Progenitor cell of endocrine pancreas (in vitro differentiated cells): ENCODE data around the gene FASN. TPM values are rescaled to one million over a fixed set of nuclear protein-coding genes. Genes with fewer than 3 reads are reported as not detected.

ENCODE experiments used
- DNase-seq: peaks from one replicate; pipeline ENCODE4 v3.0.0; 2021; ENCODE audit warnings: low spot score; ENCODE audit not compliant: unreplicated experiment
- H3K27ac Mint-ChIP-seq: 2 replicates; pipeline ENCODE4 v1.8.0; 2021; ENCODE audit warnings: mild to moderate bottlenecking, moderate library complexity, mixed read lengths
- H3K27me3 Mint-ChIP-seq: 2 replicates; pipeline ENCODE4 v1.8.0; 2021; ENCODE audit warnings: mixed read lengths
- H3K36me3 Mint-ChIP-seq: 2 replicates; pipeline ENCODE4 v1.8.0; 2022; ENCODE audit warnings: mixed read lengths; ENCODE audit not compliant: insufficient read depth
- H3K4me1 Mint-ChIP-seq: 2 replicates; pipeline ENCODE4 v1.8.0; 2021; ENCODE audit warnings: low read depth, mixed read lengths
- H3K4me3 Mint-ChIP-seq: 2 replicates; pipeline ENCODE4 v1.8.0; 2021; ENCODE audit warnings: low read depth, mild to moderate bottlenecking, moderate library complexity, mixed read lengths
- H3K9me3 Mint-ChIP-seq: 2 replicates; pipeline ENCODE4 v1.8.0; 2021; ENCODE audit warnings: low read depth, mixed read lengths
- total RNA-seq: library from RNA; stranded (reverse); gene quantifications from 2 replicates; pipeline ENCODE4 v1.2.1, GENCODE V29; 2021
- TF ChIP-seq, protein P1 (sequence below): fragments of 200-600 bp; sonication (generic); IDR thresholded peaks from one replicate; pipeline ENCODE4 v1.5.0; 2021; ENCODE audit warnings: antibody characterized with exemption, mild to moderate bottlenecking; ENCODE audit not compliant: unreplicated experiment

FASN gene
- total RNA-seq, 1 donor from 2014 or later: 308 TPM

DNA sequence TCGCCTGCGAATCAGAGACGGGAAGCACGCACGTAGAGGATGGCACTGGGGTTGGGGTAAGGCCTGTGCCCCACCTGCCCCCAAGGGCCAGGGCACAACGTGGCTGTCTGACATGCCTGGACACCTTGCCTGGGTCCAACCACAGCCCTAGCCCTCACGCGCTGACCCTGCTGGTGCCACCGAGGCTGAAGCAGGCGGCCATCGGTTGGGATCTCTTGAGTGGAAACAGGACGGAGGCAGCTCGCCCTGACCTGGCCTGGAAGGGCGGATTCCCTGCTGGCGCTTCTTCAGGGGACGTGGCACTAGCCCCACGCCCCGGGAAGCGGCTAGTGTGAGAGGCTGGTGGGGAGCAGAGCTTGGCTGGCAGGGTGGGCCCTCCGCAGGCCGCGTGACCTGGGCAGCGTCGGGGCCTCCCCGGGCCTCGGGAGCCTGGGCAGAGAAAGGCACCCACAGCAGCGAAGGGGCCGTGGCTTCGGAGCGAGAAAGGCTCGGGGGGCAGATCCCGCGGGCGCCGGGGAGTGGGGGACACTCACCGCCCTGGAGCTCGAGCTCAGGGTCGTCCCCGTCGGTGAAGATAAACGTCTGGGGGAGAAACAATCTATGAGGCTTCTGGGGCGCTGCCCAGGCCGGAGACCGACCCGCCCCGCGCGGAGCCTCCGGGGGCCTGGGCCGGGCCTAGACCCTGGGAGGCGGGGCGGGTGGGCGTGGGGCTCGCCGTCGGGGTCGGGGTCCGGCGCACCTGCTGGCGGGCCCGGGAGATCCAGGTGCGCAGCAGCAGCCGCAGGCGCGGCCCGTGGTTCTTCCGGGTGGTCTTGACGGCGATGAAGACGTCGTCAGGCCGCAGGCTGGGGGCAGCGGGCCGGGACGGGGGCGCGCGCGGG lies 47.0 kb downstream of the FASN start:
- Mint-ChIP-seq H3K36me3 (peaks cover 10% of the 10 kb centered on the region), H3K4me3 (peak overlapping the region; percentile 88), H3K9me3 (no peaks in the 10 kb centered on the region), H3K27ac (peak overlapping the region; percentile 91), H3K27me3 (no peaks in the 10 kb centered on the region), H3K4me1 (peaks cover 9% of the 10 kb centered on the region)
- TF ChIP-seq, protein P1, sequence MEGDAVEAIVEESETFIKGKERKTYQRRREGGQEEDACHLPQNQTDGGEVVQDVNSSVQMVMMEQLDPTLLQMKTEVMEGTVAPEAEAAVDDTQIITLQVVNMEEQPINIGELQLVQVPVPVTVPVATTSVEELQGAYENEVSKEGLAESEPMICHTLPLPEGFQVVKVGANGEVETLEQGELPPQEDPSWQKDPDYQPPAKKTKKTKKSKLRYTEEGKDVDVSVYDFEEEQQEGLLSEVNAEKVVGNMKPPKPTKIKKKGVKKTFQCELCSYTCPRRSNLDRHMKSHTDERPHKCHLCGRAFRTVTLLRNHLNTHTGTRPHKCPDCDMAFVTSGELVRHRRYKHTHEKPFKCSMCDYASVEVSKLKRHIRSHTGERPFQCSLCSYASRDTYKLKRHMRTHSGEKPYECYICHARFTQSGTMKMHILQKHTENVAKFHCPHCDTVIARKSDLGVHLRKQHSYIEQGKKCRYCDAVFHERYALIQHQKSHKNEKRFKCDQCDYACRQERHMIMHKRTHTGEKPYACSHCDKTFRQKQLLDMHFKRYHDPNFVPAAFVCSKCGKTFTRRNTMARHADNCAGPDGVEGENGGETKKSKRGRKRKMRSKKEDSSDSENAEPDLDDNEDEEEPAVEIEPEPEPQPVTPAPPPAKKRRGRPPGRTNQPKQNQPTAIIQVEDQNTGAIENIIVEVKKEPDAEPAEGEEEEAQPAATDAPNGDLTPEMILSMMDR: no peak
- DNase-seq: no peak

DNA sequence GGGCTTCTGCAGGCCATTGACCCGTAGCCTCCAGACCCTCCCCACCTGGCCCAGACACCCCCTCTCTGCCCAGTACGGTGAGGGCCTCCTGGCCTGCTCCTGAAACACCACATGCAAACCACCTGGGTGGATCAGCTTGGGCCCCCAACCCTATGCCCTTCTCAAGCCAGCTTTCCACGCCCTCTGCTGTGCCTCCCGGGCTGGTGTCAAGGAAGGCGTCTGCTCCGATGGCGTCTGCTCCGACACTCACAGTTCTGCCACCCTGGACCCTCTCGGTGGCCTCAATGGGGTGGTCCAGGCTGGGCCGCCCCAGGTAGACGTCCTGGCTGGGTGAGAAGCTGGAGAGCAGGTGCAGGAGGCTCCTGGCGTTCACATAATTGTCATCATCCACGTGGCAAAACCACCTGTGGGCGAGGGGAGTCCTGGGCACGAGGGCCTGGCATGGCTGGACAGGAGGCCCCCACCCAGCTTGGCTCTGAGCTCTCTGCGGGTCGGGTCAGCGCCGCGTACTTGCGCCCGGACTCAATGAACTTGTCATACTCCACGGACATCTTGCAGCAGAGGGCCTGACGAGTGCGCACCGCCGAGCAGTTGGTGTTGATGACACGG lies 47.8 kb downstream of the FASN start:
- TF ChIP-seq, protein P1: no peak
- DNase-seq: no peak
- Mint-ChIP-seq H3K27me3 (no peaks in the 10 kb centered on the region), H3K27ac (peak overlapping the region; percentile 91), H3K9me3 (no peaks in the 10 kb centered on the region), H3K4me3 (peak overlapping the region; percentile 88), H3K36me3 (peaks cover 10% of the 10 kb centered on the region), H3K4me1 (peaks cover 9% of the 10 kb centered on the region)

DNA sequence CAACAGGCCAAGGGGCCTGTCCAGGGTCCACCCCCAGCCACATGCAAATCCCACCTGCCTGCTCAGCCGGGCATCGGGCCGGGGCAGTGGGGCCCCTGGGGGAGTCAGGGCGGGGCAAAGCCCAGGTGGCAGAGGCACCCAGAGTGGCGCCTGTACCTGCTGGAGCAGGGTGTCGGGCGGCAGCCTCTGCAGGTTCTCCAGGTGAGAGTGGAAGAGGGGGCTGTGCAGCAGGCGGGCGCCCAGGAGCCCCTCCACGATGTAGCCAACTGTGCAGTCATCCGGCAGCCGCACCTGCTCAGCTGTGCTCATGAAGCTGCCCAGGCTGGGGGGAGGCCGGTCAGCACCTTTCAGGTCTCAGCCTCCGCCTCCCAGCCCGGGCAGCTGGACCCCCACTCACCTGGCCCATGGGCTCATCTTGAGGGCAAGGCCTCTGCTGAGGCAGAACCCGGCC lies 48.5 kb downstream of the FASN start:
- no peak overlapping the region for H3K27ac Mint-ChIP-seq
- DNase-seq: no peak
- no peaks in the 10 kb centered on the region for H3K27me3 Mint-ChIP-seq
- TF ChIP-seq, protein P1: no peak
- no peaks in the 10 kb centered on the region for H3K9me3 Mint-ChIP-seq
- peaks cover 10% of the 10 kb centered on the region for H3K36me3 Mint-ChIP-seq
- no peak overlapping the region for H3K4me3 Mint-ChIP-seq
- H3K4me1 Mint-ChIP-seq: peaks cover 9% of the 10 kb centered on the region

DNA sequence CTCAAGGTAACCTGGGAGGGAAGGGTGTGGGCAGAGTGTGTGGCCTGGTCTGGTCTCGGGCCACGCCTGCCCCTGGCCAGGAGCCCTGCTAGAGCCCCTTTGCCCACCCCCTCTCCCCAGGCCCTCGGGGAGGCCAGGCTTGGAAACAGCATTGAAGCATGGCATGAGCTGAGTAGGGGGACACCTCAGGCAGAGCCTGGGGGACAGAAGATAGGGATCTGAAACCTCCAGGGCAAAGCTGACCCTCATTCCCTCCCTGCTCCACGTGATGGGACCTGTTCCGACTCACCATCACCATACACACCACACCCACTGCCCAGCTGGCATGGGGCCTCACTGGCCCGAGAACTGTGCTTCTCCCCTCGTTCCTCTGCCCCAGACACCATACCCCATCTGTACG lies 48.9 kb downstream of the FASN start:
- TF ChIP-seq, protein P1: no peak
- Mint-ChIP-seq H3K36me3 (peaks cover 10% of the 10 kb centered on the region), H3K27ac (no peak overlapping the region), H3K4me1 (peaks cover 9% of the 10 kb centered on the region), H3K4me3 (no peak overlapping the region), H3K9me3 (no peaks in the 10 kb centered on the region), H3K27me3 (no peaks in the 10 kb centered on the region)
- no peak for DNase-seq

DNA sequence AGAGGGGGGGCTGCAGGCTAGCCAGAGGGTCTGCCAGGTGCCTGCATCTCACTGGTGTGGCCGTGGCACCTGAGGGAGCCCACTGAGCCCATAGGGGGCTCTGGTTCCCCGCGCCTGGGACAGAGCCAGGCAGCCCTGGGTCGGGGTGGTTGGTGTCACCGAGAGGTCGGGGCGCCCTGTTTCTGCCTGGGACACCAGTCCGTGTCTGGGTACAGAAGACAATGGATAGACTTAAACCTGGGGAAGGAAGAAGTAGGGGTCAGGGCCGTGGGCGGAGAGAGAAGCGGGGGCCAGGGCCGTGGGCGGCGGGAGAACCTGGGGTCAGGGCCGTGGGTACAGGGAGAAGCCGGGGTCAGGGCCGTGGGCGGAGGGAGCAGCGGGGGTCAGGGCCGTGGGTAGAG lies 49.5 kb downstream of the FASN start:
- DNase-seq: no peak
- H3K36me3 Mint-ChIP-seq: peaks cover 10% of the 10 kb centered on the region
- no peak overlapping the region for H3K27ac Mint-ChIP-seq
- no peaks in the 10 kb centered on the region for H3K27me3 Mint-ChIP-seq
- peak overlapping the region; percentile 31 for H3K4me3 Mint-ChIP-seq
- TF ChIP-seq, protein P1: no peak
- peaks cover 9% of the 10 kb centered on the region for H3K4me1 Mint-ChIP-seq
- H3K9me3 Mint-ChIP-seq: no peaks in the 10 kb centered on the region
